ENCODE measurements around the gene LAMA1. TPM values are rescaled to one million over a fixed set of nuclear protein-coding genes. Genes with fewer than 3 reads are reported as not detected.
A peak's percentile ranks its signal among the peaks of the same experiment; 100 is the strongest.

LAMA1 gene
- total and polyA plus RNA-seq, 2 of the 8 experiments (the other 6 are each of a cell fraction or from before 2014, with no cell fraction given): 30.4 to 48.7 TPM

DNA sequence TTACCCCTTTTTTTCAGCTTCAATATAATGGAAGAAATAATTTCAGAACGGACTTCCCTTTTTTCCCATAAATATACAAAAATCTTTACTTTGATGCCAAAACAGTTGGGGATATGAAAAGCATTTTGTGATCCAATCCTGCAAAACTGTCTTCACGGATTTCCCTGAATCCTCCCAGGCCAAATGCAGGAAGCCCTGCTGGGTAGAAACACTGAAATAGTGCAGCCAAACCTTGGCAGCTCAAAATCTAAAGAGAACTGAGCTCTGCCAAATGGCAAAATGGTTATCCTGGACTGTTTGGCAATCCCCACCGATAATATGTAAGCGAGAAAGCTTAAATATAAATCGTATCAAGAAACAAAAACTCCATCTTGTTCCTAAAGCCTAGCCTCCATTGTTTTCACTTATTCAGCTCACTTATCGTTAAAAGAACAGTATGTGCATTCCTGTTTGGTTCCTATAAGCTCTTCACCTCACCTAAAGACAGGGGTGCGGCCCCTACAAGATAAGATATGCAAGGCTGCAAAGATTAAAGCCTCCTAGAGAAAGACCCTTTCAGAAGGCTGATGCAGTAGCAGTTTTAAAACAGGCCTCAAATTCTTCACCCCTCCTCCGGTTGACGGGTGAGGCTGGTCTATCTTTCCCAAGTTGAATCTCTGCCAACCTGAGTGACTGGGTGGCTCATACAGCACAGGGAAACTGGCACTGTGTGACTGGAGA is 48.6 kb downstream of the LAMA1 start:
- WGBS, 2 experiments (ENCODE audit: extremely low coverage in 1 of 2, insufficient coverage in 1 of 2, insufficient read length in 1 of 2, insufficient replicate concordance in 2 of 2, low coverage in 1 of 2, low lambda C conversion rate in 2 of 2, missing lambda C conversion rate in 1 of 2): 91% methylated on average over 9 of the region's 9 CpGs; no CpG with 5 or more reads in 1 of the 2 experiments
- no peak for FAIRE-seq
- TF ChIP-seq FOSL1 (IDR thresholded peaks at IDR 0.05; ENCODE audit: insufficient read depth, low read depth, low read length) (no peak), BCL11A (IDR thresholded peaks at IDR 0.05; ENCODE audit: low read depth in 2 of 2, low read length in 2 of 2) (no peak), RFX5 (IDR thresholded peaks at IDR 0.05; ENCODE audit: borderline replicate concordance, low read depth, low read length) (no peak), TCF12 (IDR thresholded peaks at IDR 0.05; ENCODE audit: low read depth, low read length) (no peak), HDAC2 (IDR thresholded peaks at IDR 0.05; ENCODE audit: borderline replicate concordance in 1 of 2, low read depth in 2 of 2, low read length in 2 of 2) (no peak), GABPA (IDR thresholded peaks at IDR 0.05; ENCODE audit: borderline replicate concordance, insufficient read depth, low read length) (no peak), ASH2L (IDR thresholded peaks at IDR 0.05; ENCODE audit: low read length) (no peak), EP300 (IDR thresholded peaks at IDR 0.05; ENCODE audit: borderline replicate concordance in 1 of 2, low read depth in 2 of 2, low read length in 2 of 2) (no peak), HDAC6 (IDR thresholded peaks at IDR 0.05; ENCODE audit: low read depth, low read length) (no peak), BRCA1 (IDR thresholded peaks at IDR 0.05; ENCODE audit: low read depth, low read length) (no peak), CBX8 (IDR thresholded peaks at IDR 0.05; ENCODE audit: borderline replicate concordance, low read depth, low read length) (no peak)
- TF ChIP-seq, protein P1, sequence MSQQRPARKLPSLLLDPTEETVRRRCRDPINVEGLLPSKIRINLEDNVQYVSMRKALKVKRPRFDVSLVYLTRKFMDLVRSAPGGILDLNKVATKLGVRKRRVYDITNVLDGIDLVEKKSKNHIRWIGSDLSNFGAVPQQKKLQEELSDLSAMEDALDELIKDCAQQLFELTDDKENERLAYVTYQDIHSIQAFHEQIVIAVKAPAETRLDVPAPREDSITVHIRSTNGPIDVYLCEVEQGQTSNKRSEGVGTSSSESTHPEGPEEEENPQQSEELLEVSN (IDR thresholded peaks at IDR 0.05): no peak

More for the DNA sequence above, 48.6 kb downstream of the LAMA1 start:
- Histone ChIP-seq H3K18ac (ENCODE audit: extremely low read depth, low read length) (peak overlapping the region; percentile 39; the same call in 1 of the 2 replicates), H2BK5ac (ENCODE audit: low read depth, low read length) (peak overlapping the region; percentile 75), H2AK5ac (ENCODE audit: low read depth, low read length) (no peak overlapping the region), H3K4me2 (ENCODE audit: insufficient read depth in 1 of 2, low read depth in 2 of 2, low read length in 2 of 2) (no peak overlapping the region), H3K79me1 (ENCODE audit: low read depth, low read length) (no peaks in the 10 kb centered on the region), H2BK120ac (replicated peaks; ENCODE audit: low read depth, low read length) (no peak overlapping the region), H3K4me3 (ENCODE audit: extremely low read depth in 1 of 4, insufficient read depth in 2 of 4, low read depth in 3 of 4, low read length in 4 of 4) (no peak overlapping the region), H3K27me3 (replicated peaks in 1 of 4; ENCODE audit: control insufficient read depth in 3 of 4, extremely low read depth in 1 of 4, insufficient read depth in 3 of 4, low read length in 3 of 4) (no peaks in the 10 kb centered on the region), H2BK12ac (ENCODE audit: low read depth, low read length) (no peak overlapping the region; the same call in 1 of the 2 replicates), H3K27ac (ENCODE audit: low read depth, low read length) (no peak overlapping the region), H3K9me3 (ENCODE audit: insufficient read depth in 2 of 2, low read depth in 1 of 2, low read length in 1 of 2) (no peaks in the 10 kb centered on the region), H3K4ac (replicated peaks; ENCODE audit: insufficient read length, low read depth, low read length) (no peak overlapping the region), H3K23ac (ENCODE audit: insufficient read length) (no peak overlapping the region), H3K36me3 (ENCODE audit: control insufficient read depth in 2 of 4, insufficient read depth in 4 of 4, low read length in 3 of 4) (no peaks in the 10 kb centered on the region), H3K9ac (replicated peaks in 1 of 4; ENCODE audit: extremely low read depth in 1 of 4, low read depth in 3 of 4, low read length in 3 of 4) (no peak overlapping the region), H4K8ac (ENCODE audit: extremely low read depth, insufficient read depth, low read length) (no peak overlapping the region), H2AFZ (ENCODE audit: low read length) (no peak overlapping the region), H2BK15ac (ENCODE audit: low read length) (no peak overlapping the region), H3K79me2 (ENCODE audit: control insufficient read depth in 1 of 2, insufficient read depth in 2 of 2, low read length in 2 of 2) (no peaks in the 10 kb centered on the region), H3K56ac (replicated peaks; ENCODE audit: insufficient read length, low read depth, low read length) (no peak overlapping the region), H4K91ac (replicated peaks; ENCODE audit: insufficient read length, low read length) (no peak overlapping the region), H2BK20ac (ENCODE audit: low read length) (no peak overlapping the region), H3K4me1 (replicated peaks in 1 of 4; ENCODE audit: control insufficient read depth in 3 of 4, insufficient read depth in 4 of 4, low read length in 3 of 4) (peaks cover 0 to 2% (median 0%) of the 10 kb centered on the region in 4 experiments; a peak in 1 of 7 replicates), H3K23me2 (ENCODE audit: low read depth, low read length) (no peaks in the 10 kb centered on the region), H4K20me1 (replicated peaks in 1 of 2; ENCODE audit: control insufficient read depth in 1 of 2, insufficient read depth in 2 of 2, low read length in 2 of 2) (no peaks in the 10 kb centered on the region), H3K14ac (ENCODE audit: insufficient read length) (no peak overlapping the region), H4K5ac (ENCODE audit: insufficient read length, low read depth, low read length) (no peak overlapping the region)
- ChIA-PET POLR2A (ENCODE audit: partially characterized antibody) (no interaction called here), CTCF (ENCODE audit: partially characterized antibody) (interaction anchor here (0.6 to 2.4 kb wide), 7 partner anchors 15 to 149 kb away, joined by 3 to 7 read pairs (median 3); no protein-coding TSS in a partner anchor)
- DNase-seq (ENCODE audit: low read depth in 1 of 2, low spot score in 2 of 2): no peak

Data from H1 (cell line).